AG09309 (cell line): ENCODE results near the gene VPS13A.

Source experiments
- DNase-seq: peaks from one replicate; pipeline ENCODE4 v3.0.0-alpha.2; 2010; ENCODE audit warnings: low read depth
- H3K4me3 ChIP-seq: 2 replicates; pipeline ENCODE4 v1.5.1; 2011; ENCODE audit warnings: mild to moderate bottlenecking, low read depth, low read length, moderate library complexity; ENCODE audit not compliant: control insufficient read depth
- CTCF ChIP-seq: IDR thresholded peaks from 2 replicates; pipeline ENCODE4 v1.5.1; 2011; ENCODE audit warnings: mild to moderate bottlenecking, low read depth, low read length, inconsistent platforms; ENCODE audit not compliant: insufficient read depth, control insufficient read depth; ENCODE audit errors: missing control alignments

The VPS13A gene

GRCh38 chr9:77180056-77180455, 2.7 kb downstream of the VPS13A start:
- DNase-seq, result no peak
- no peak for TF ChIP-seq CTCF
- no peak overlapping the region for H3K4me3 ChIP-seq

DNA sequence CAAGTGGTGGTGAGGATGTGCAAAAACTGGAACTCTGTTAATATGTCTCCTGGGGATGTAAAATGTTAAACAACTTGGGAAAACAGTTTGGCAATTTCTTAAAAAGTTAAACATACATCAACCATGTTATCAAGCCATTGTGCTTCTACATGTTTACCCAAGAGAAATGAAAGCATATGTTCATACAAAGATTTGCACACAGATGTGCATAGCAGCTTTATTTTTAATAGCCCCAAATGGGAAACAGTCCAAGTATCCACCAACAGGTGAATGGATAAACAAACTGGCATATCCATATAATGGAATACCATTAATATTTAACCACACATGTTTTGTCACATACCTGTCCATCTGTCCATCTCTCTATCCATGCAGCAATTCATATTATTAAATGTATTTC, 6.2 kb downstream of the VPS13A start:
- no peak for DNase-seq
- no peak overlapping the region for H3K4me3 ChIP-seq
- no peak for TF ChIP-seq CTCF

GRCh38 chr9:77188242-77188641, 10.9 kb downstream of the VPS13A start:
- no peak for DNase-seq
- TF ChIP-seq CTCF, result no peak

GRCh38 chr9:77194423-77194822, 17.1 kb downstream of the VPS13A start:
- H3K4me3 ChIP-seq, result no peak overlapping the region
- no peak for DNase-seq
- TF ChIP-seq CTCF, result no peak

More at GRCh38 chr9:77188242-77188641, 10.9 kb downstream of the VPS13A start:
- H3K4me3 ChIP-seq, result no peak overlapping the region

GRCh38 chr9:77210116-77210515, 32.8 kb downstream of the VPS13A start:
- no peak for TF ChIP-seq CTCF
- no peak overlapping the region for H3K4me3 ChIP-seq
- no peak for DNase-seq

DNA sequence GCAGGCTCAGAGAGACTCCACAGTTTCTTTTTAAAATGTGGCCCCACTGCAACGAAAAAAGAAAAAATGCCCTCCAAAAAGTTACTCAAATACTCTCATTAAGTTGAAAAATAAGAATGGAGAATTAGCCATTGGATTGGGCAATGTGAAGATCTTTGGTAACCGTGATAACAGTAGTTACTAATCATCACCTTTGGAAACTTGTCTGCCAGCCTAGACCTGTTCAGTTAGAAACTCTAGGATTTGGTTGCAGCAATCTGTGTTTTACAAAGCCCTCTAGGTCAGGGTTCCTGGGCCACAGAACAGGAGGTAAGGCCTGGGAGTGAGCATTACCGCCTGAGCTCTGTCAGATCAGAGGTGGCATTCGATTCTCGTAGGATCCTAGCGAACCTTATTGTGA, 34.2 kb downstream of the VPS13A start:
- no peak overlapping the region for H3K4me3 ChIP-seq
- DNase-seq, result no peak
- TF ChIP-seq CTCF, result no peak

- TF ChIP-seq CTCF, result no peak
- H3K4me3 ChIP-seq, result no peak overlapping the region
- no peak for DNase-seq
These were observed 35.5 kb downstream of the VPS13A start for GRCh38 chr9:77212801-77213200.
